Retinal pigment epithelial cell (primary cell): ENCODE measurements around the gene TINAG.
A peak's percentile ranks its signal among the peaks of the same experiment; 100 is the strongest.

Experiments
- DNase-seq: peaks from one replicate; pipeline ENCODE4 v3.0.0-alpha.2; 2010; ENCODE audit warnings: low read depth
- H3K4me3 ChIP-seq: 2 replicates; pipeline ENCODE4 v1.5.1; 2011; ENCODE audit warnings: mild to moderate bottlenecking, low read length, control low read depth, moderate library complexity
- CTCF ChIP-seq: conservative IDR thresholded peaks from 2 replicates; pipeline ENCODE4 v1.5.1; 2011; ENCODE audit warnings: low read depth, low read length, control low read depth, inconsistent platforms

The TINAG gene

GRCh38 chr6:54273214-54273820 is 34.9 kb upstream of the TINAG start:
- DNase-seq: no peak
- no peak for TF ChIP-seq CTCF
- H3K4me3 ChIP-seq: no peak overlapping the region

- no peak for DNase-seq
- no peak for TF ChIP-seq CTCF
Observed at GRCh38 chr6:54274383-54274782, 33.9 kb upstream of the TINAG start.

GRCh38 chr6:54282186-54282585 is 26.1 kb upstream of the TINAG start:
- TF ChIP-seq CTCF: no peak
- DNase-seq: peak; percentile 56

More at GRCh38 chr6:54274383-54274782, 33.9 kb upstream of the TINAG start:
- H3K4me3 ChIP-seq: no peak overlapping the region

GRCh38 chr6:54284161-54284860 is 23.9 kb upstream of the TINAG start:
- no peak for TF ChIP-seq CTCF
- no peak for DNase-seq
- H3K4me3 ChIP-seq: no peak overlapping the region

More at GRCh38 chr6:54282186-54282585, 26.1 kb upstream of the TINAG start:
- H3K4me3 ChIP-seq: no peak overlapping the region

- no peak for TF ChIP-seq CTCF
- no peak overlapping the region for H3K4me3 ChIP-seq
- DNase-seq: no peak
Observed at GRCh38 chr6:54285595-54285994, 22.6 kb upstream of the TINAG start.

GRCh38 chr6:54286141-54286540 is 22.1 kb upstream of the TINAG start:
- peak; percentile 49 for DNase-seq
- TF ChIP-seq CTCF: no peak
- H3K4me3 ChIP-seq: no peak overlapping the region

GRCh38 chr6:54288474-54288873 is 19.8 kb upstream of the TINAG start:
- H3K4me3 ChIP-seq: no peak overlapping the region
- no peak for DNase-seq
- TF ChIP-seq CTCF: no peak
